Prostate gland (tissue), 2 donors: ENCODE results near the gene PIGU.
"Not testable (repeated sequence)": the region's sequence is repeated elsewhere in the genome, so short reads cannot be mapped to it uniquely, and the experiment has no call there.

Experiments
- CTCF ChIP-seq, 4 experiments: fragments of 200-600 bp in 2 of 4; fragments of 450-650 bp in 2 of 4; sonication (generic) in 2 of 4; IDR thresholded peaks; 1 replicate in 3 of 4; 2 replicates in 1 of 4; pipeline ENCODE4 v1.5.1; 2016 to 2019; ENCODE audit warnings: antibody characterized with exemption in 4 of 4, mild to moderate bottlenecking in 2 of 4, moderate library complexity in 2 of 4
- POLR2AphosphoS5 ChIP-seq: sonication (generic); formaldehyde crosslinking; IDR thresholded peaks from one replicate; pipeline ENCODE4 v1.6.1; 2017; ENCODE audit warnings: antibody characterized with exemption

DNA sequence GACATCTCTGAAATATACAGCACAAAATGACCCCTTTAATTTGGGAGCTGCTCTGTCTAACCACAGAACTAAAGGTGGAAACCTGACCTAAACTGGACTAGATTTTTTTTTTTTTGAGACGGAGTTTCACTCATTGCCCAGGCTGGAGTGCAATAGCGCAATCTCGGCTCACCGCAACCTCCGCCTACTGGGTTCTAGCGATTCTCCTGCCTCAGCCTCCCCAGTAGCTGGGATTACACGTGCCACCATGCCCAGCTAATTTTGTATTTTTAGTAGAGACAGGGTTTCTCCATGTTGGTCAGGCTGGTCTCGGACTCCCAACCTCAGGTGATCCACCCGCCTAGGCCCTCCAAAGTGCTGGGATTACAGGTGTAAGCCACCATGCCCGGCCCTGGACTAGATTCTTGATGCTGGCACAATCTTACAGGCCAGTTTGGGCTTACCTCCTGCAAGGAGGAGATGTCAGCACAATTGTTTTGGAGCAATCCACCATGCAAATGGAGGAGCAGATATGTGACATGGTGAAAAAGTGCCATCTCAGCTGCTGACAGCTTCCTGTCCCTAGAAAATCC is 37.1 kb upstream of the PIGU start:
- not testable (repeated sequence) for TF ChIP-seq CTCF (IDR thresholded peaks at IDR 0.05); POLR2AphosphoS5
